Femur (tissue), 1 donor: Measurements from ENCODE around the gene MFSD6.
"Not testable (repeated sequence)": the region's sequence is repeated elsewhere in the genome, so short reads cannot be mapped to it uniquely, and the experiment has no call there.

Experiments
- DNase-seq: peaks from one replicate; pipeline ENCODE4 v3.0.0-alpha.2; 2017

Gene MFSD6

DNA sequence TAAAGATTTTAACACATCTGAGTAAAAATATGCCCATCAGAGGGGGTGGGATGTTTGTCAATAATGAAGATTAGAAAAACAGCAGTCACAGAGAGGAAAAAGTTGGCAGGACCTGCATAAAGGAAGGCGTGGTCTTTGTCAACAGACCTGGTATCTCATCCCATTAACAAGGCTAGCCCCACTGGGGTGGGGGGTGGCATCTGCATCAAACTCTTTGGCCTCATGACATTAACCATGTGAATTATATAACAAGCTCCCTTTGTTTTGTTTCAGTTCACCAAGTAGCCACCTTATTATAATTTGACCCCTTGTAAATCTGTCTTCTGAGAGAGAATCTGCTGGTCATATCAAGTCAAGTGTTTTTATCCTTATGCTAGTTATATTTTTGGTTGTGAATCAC lies 97.5 kb downstream of the MFSD6 start:
- no peak for DNase-seq

GRCh38 chr2:190506666-190507065 lies 98.5 kb downstream of the MFSD6 start:
- no peak for DNase-seq

GRCh38 chr2:190507135-190507534 lies 99.0 kb downstream of the MFSD6 start:
- DNase-seq: peak; percentile 28

DNA sequence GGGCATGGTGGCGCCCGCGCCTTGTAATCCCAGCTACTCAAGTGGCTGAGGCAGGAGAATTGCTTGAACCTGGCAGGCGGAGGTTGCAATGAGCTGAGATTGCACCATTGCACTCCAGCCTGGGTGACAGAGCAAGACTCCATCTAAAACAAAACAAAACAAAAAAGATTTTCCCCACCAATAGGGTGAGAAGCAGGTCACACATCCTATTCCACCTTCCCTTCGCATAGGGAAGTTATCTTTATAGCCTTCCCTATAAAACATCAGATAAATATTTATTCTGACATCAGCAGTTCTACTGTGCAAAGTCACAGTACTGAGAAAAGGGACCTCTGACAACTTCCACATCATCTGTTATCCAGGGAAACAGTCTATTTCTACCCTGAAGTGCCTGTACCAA lies 101.7 kb downstream of the MFSD6 start:
- DNase-seq: not testable (repeated sequence)

GRCh38 chr2:190511104-190511503 lies 102.9 kb downstream of the MFSD6 start:
- DNase-seq: no peak

GRCh38 chr2:190512539-190513095 lies 104.5 kb downstream of the MFSD6 start:
- DNase-seq: no peak

- no peak for DNase-seq
These were observed 105.7 kb downstream of the MFSD6 start for GRCh38 chr2:190513877-190514276.

GRCh38 chr2:190514676-190515075 lies 106.5 kb downstream of the MFSD6 start:
- no peak for DNase-seq

GRCh38 chr2:190515687-190516086 lies 107.5 kb downstream of the MFSD6 start:
- DNase-seq: no peak

DNA sequence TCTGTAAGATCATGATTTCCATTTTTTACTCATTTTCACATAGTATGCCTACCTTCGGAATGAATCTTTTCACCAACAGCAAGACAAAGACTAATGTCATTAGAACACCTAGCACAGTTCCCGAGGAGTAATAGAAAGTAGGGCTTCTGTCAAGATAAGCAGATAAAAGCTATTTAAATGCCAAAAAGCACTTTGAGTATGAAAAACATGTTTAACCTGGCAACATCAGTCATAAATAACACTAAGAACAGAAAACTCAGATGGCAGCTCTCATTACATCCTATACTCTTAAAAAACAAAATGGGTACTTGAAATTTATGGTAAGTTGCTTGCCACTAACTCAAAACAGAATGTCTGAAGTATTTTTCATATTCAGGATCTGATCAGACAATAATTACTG lies 109.3 kb downstream of the MFSD6 start:
- DNase-seq: no peak

- DNase-seq: no peak
These were observed 112.0 kb downstream of the MFSD6 start for GRCh38 chr2:190519975-190520767.

- DNase-seq: no peak
These were observed 116.8 kb downstream of the MFSD6 start for GRCh38 chr2:190524928-190525327.

DNA sequence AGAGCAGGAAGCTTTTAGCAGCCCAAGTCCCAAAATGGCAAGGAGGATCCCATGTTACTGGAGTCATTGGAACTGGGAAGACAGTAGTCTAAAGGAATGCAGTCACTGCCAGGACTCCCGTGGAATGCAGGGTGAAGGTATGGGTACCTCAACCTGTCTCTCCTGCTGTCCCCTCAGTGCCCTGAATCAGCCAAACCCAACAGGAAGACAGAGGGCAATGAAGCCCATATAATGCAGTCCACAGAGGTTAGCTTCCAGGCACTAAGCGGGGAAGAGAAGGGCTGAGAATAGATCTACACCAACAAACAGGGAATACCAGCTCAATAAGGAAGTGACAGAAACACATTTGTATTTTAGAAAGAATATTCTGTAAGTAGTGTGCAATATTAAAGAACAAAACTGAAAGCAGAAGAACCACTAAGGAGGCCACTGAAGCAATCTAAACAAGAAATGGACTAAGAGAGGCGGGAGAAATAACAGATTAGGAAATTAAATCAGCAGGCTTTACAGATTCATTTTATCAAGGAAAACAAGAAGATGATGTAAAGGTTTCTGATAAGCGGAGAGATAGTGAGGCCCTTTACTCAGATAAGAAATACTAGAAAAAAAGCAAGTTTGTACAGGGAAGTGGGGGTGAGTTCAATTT lies 118.1 kb downstream of the MFSD6 start:
- DNase-seq: no peak

DNA sequence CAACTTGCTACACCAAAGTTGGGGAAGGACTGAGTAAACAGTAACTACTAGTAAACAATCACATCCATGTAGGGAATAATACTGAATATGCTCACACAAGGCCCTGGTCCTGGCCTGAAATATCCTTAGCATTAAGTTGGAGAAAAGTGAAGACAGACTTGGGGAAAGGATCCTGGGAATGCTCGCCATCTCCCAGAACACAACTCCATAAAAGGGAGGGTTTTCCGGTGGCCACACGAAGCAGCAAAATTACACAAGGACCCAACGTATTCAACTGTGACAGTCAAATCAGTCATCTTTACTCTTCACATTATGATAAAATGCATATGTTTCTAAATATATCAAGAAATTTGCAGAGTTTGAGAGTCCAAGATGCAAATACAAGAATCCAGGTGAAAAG lies 119.1 kb downstream of the MFSD6 start:
- DNase-seq: no peak

GRCh38 chr2:190527918-190528317 lies 119.8 kb downstream of the MFSD6 start:
- no peak for DNase-seq

- DNase-seq: no peak
These were observed 120.4 kb downstream of the MFSD6 start for GRCh38 chr2:190528521-190529001.

DNA sequence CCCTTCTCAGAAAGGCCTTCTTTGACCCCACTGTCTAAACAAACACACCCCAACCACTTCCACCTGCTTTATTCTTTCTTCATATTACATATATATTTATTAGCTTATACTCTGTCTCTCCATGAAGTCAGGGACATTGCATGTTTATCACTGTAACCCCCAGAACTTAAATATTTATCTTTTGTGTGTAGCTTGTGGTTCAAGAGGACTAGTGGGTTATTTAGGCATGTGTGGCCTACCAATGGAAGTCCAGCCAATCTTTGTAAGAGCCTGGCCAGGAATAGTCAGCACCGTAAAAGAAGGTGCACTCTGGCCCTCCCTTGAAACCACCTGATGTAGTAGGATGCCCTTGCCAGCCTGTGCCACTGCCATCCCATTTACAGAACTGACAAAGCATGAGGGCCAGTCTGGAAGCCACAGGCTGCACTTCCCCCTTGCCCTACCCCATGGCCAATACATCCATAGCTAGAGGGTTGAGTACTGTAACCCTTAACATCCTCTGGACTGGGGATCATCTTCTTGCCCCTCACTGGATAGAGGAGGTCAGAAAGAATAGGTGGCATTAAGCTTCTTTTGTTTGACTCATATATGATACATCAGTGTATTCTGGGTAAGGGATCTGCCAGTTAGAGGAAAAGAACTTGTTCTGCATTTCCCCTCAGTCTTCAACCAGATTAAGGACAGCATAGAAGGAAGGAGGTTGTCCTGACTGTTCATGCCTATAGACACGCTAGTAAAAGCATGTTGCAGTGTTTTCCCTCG lies 121.5 kb downstream of the MFSD6 start:
- DNase-seq: no peak

- no peak for DNase-seq
These were observed 122.2 kb downstream of the MFSD6 start for GRCh38 chr2:190530248-190530900.

DNA sequence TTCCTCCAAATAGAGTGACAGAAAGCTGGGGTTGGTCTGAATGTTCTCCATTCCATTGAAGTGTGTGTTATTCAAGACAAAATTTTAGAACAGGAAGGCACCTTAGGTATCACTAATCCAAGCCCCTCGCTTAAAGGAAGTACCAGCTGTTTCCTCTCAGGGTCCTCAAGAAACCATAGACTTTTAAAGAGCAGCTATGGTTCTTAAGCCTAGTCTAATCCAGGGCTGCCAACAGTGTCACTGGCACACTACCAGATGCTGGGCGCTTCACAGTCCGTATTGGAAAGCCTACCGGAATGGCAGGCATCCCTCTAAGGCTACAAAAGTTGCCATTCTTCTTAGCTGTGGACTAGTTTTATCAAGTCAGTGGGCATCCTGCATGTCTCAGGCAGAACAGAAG lies 124.4 kb downstream of the MFSD6 start:
- DNase-seq: no peak

DNA sequence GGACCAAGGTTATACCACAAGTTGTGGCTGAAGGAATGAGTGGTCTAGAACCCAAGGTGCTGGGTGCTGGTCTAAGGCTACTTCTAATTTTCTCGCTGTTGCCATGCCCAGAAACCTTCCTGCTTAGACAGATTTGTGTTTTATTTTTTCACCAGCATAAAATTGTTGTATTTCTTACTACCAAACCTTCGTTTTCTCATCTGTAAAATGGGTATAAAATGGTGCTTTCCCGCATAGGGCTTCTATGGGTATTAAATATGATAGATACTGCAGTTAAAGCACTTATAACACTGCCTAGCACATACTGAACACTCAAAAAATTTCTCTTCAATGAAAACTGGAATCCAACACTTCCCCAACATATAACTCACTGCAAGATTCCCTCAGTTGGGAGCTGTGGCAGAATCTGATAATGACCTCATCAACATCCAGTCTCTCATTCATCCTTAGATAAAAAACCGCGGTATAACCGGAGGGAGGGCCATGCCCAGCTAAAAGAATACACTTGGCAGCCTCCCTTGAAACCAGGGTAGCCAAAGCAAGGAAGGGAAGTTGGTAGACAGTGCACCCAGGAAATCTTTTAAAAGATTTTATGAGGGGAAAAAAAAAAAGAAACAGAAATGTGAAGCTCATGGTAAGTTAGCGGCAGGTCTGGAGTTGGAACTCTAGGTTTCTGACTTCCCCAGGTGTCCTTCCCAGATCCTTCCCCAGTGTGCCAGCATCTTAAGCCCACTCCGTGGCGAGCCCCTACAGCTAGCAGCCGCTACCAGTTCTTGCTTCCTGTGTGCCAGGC lies 125.2 kb downstream of the MFSD6 start:
- DNase-seq: no peak

GRCh38 chr2:190533968-190534309 lies 125.8 kb downstream of the MFSD6 start:
- no peak for DNase-seq
